Bone marrow (tissue), 2 donors: ENCODE measurements around the gene TMEM119.
"Not testable (repeated sequence)": the region's sequence is repeated elsewhere in the genome, so short reads cannot be mapped to it uniquely, and the experiment has no call there.

Experiments used
- DNase-seq, 2 donors: peaks; one replicate each; lab custom pipeline; 2025; lab: John Stamatoyannopoulos, UW

Gene TMEM119

DNA sequence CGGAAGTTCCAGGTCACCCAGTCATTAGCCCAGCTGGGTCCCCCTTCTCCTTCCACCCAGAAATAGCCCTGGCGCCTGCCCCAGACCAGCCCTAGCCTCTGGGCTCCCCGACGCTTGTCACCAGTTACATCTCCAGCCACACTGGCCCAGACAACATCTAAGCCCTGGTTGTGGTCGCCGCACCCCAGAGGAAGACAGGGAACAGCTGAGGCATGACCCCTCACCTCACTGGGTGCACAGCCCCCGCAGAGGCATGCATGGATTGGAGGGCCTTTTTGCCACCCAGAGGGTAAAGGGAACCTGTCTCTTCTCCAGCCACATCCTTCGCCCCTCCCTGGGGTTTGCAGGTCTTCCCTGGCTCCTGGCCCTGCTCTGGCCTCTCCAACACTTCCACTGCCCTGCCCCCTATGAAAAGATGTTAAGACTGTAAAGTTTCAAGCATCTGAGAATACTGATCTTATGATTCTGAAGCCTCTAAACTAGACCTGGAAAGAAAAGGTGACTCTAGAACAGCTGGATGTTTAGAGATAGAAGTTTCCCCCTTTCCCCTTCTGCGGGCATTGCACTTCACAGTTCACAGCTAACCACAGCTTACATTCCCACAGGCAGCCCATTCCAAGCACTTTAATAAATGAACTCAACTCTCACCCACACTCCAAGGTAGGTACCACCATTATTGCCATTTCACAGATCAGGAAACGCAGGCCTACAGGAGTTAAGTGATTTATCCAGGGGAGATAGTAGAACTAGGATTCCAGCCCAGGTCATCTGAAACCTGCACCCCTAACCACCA is 14.7 kb downstream of the TMEM119 start:
- DNase-seq: no peak

DNA sequence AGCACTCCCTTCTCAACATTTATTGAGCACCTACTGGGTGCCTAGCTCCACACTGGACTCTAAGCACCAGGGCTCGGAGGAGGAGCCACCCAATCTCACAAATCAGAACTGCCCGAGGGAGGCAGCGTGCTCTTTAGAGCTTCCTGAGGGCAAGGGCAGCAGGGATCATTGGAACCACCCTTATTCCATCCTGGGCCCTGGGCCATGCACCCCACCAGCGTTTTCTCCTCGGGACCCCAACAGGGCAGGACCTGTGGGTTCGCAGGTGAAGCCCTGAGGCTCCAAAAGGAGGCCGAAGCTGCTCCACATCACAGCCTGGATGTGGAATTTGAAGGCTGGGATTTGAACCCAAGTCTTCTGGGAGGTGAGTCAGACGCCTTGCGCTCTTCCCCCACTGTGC is 15.4 kb downstream of the TMEM119 start:
- no peak for DNase-seq

DNA sequence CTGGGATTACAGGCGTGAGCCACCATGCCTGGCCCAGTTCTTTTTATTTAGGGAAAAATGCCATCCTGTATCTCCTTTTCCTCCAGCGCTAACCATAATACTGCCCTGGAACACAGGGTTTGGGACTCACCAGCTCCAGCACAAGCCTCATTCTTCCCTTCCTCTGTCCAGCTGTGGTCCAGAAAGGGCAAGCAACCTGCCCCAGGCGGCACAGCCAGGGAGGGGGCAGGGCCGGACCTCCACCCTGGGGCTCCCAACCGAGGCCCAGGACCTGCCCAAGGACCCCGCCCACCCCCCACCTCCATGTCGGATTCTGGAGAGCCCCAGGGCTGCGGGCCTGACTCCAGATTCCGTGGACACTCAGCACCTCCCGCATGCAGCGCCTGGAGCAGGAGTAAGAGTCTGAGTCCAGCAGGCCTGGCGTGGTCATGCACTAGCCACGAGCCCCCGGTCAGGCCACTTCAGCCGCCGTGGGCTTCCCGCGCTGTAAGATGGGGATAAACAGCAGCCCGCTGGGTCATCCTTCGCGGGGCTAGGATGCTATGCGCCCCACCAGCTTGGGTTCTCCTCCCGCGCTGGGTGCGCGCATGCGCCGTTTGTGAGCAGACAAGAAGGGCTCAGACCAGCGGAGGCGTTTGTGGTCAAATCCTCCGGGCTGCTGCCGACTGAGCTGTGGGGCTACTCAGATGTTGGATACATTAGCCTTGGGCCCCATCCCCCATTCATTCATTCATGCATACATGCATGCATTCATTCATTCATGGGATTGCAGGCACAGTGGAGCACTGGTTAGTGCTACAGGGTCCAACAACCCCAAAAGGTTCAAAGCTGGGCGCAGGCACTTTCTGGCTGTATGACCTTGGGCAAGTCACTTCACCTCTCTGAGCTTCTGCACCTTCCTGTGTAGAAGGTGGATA is 16.3 kb downstream of the TMEM119 start:
- no peak for DNase-seq

DNA sequence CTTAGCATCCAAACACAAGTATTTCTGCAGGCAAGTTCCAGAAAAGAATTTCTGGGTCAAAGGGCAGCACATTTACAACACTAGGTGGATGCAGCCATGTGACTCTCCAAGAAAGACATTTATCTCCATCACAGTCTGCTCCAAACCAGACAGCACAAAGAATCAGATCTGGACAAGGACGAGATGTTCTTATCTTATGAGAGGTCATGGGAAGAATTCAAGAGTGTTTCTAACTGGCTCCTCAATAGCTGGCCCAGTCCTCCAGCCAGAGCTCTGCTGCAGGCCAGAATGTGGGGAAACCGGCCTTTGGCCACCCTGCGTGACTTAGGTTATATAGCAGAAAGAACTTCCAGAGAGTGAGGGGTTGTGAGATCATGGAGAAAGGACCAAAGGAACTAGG is 17.4 kb downstream of the TMEM119 start:
- DNase-seq: no peak

DNA sequence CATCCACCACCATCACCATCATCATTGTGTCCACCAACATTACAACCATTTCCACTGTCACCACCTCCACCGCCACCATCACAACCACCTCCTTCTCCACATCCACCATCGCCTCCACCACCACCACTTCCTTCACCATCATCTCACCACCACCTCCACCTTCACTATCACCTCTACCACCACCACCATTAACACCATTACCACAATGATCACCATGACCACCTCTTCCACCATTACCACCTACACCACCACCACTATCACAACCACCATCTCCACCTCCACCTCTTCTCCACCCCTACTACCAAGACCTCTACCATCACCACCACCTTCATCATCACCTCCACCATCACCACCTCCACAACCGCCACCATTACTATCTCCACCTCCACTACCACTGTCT is 19.1 kb downstream of the TMEM119 start:
- no peak for DNase-seq

GRCh38 chr12:108578264-108578663 is 19.6 kb downstream of the TMEM119 start:
- no peak for DNase-seq

GRCh38 chr12:108577458-108577857 is 20.4 kb downstream of the TMEM119 start:
- no peak for DNase-seq

DNA sequence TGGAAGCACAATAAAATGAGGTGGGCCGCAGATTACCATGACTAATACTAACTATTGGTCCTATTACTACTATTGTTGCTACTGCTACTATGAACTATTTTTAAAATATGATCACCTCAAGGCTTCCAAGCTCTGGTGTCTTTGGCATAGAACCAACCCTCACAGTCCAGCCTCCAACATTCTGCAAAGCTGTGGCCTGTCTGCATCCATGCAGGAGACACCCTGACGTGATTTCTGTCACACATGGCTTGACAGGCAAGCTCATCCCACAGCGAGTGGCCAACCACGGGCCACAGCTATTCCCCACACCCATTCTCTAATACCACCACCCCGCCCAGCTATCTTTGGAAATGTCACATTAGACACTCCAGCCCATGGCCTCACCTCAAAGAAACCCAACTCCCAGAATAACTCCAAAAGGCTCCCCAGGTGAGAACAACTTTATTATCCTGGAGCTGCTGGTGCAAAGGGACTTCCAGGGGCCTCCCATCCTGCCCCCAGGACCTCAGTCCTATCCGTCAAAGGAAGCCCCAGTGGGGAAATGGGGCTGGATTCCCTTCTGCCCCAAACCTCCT is 21.1 kb downstream of the TMEM119 start:
- no peak for DNase-seq

DNA sequence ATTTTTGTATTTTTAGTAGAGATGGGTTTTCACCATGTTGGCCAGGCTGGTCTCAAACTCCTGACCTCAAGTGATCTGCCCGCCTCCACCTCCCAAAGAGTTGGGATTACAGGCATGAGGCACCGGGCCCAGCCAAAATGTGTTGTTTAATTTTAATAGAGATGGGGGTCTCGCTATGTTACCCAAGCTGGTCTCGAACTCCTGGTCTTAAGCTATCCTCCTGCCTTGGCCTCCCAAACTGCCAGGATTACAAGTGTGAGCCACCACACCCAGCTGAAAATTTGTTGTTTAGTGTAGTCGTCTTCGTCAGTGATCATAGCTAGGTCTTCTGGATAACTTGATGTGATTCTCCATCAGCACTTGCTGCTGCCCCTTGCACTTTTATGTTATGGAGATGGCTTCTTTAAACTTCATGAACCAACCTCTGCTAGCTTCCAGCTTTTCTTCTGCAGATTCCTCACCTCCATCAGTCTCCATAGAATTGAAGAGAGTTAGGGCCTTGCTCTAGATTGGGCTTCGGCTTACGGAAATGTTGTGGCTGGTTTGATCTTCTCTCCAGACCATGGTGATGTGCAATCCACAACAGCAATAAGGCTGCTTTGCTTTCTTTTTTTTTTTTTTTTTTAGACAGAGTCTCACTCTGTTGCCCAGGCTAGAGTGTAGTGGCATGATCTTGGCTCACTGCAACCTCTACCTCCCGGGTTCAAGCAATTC is 22.5 kb downstream of the TMEM119 start:
- no peak for DNase-seq

DNA sequence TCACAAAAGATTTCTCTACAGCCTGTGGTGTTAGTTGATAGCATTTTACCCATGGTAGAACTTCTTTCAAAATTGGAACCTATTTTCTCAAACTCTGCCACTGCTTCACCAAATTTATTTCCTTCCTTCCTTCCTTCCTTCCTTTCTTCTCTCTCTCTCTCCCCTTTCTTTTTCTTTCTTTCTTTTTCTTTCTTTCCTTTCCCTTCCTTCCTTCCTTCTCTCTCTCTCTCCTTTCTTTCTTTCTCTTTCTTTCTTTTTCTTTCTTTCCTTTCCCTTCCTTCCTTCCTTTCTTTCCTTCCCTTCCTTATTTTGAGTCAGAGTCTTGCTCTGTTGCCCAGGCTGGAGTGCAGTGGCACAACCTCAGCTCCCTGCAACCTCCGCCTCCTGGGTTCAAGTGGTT is 23.6 kb downstream of the TMEM119 start:
- not testable (repeated sequence) for DNase-seq

- DNase-seq: no peak
Observed at GRCh38 chr12:108573317-108573716, 24.6 kb downstream of the TMEM119 start.

GRCh38 chr12:108572166-108572790 is 25.6 kb downstream of the TMEM119 start:
- no peak for DNase-seq

DNA sequence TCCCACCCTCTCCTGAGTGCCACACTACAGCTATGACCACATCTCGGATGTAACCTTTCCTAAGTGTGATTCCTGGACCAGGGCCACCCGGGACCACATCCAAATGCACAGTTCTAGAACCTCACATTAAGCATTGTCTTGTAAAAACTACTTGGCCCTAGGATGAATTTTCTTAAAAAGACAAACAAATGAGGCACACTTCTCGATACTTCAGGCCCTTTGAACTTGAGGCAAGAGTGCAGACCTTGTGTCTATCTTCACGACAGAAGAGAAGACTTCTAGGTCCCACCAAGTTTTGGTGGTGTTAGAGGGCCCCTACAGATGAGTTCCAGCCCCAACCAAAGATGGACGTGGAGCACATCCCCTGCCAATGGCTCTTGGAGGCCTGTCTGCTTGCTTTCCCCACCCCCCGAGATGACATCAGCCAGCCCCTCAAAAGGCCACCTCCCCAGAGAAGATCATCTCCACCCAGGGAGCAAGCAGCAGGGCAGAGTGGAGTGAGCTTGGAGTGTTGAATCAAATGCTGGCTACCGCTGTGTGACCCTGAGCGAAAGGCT is 26.2 kb downstream of the TMEM119 start:
- DNase-seq: no peak

GRCh38 chr12:108570743-108571608 is 26.9 kb downstream of the TMEM119 start:
- peak in 1 of 2 donors; percentile 18 for DNase-seq

DNA sequence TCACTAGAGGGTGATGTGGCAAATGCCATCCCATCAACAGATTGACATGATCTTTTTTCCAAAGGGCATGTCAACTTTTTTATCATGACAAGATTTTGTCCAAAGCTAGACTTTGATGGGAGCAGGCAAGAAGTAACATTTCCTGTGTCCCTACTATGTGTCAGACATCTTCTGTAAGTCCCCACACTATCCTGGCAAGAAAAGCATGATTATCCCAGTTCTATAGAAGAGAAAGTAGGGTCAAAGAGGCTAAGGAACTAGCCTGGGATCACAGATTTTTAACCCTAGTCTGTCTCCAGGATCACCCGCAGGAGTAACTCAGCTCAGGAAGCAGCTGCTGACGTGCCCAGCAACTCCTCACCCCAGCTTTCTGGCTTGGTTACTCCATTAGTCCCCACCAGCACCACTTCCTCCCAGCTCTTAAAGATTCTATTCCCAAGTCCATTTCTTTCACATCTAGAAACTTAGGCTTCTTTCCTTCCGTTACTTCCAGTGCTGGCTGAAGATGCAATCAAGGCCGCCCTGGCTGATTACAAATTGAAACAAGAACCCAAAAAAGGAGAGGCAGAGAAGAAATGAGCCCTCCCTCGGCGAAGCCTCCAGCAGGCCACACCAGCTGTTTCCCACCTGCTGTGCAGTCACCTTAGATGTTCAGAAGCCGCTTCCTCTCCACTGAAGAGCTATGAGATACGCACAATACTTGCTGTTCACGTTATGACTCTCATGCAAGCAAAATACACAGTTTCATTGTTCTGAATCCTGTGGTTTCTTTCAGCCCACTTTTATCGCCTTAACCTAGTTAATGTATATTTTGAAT is 29.3 kb downstream of the TMEM119 start:
- no peak for DNase-seq

DNA sequence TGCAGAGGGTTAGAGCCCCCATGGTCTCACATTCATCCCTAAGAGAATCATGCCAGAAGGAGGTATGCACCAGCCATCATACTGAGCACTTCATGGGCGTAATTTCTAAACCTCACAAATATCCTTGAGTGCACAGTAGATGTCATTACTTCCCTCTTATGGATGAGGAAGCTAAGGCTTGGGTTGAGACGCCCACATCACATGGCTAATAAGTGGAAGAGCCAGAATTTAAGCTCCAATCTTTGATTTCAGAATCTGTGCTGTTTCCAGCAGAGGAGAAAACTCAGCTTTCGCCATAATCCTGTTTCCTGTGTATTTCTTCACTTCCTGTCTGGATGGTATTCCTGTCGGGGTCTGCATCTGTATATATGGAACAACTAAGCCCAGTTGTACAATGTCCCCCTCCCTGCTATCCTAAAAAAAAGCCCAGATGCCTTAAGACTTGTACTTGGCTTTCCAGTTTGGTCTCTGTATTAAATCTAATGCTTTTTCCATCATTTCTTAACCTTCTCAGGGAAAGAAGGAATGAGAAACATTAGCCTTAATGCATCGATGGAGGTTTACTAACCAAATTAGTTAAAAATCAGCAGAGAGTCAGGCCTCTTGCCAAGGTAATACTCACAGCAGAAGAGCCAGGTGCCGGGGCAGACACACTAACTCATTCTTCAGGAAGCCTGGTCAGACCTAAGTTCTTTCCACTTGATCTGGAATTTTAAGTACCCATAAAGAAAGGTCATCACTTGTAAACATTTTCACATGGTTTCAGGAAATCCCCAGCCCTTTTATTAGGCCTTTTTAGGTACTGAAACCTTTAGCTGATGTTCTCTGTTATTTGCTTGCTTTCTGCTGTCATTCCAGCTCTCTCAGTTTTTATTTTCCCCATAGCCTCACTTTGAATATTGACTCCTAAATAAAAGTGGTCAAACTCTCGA is 30.2 kb downstream of the TMEM119 start:
- DNase-seq: no peak

- no peak for DNase-seq
Observed at GRCh38 chr12:108566452-108566851, 31.4 kb downstream of the TMEM119 start.

DNA sequence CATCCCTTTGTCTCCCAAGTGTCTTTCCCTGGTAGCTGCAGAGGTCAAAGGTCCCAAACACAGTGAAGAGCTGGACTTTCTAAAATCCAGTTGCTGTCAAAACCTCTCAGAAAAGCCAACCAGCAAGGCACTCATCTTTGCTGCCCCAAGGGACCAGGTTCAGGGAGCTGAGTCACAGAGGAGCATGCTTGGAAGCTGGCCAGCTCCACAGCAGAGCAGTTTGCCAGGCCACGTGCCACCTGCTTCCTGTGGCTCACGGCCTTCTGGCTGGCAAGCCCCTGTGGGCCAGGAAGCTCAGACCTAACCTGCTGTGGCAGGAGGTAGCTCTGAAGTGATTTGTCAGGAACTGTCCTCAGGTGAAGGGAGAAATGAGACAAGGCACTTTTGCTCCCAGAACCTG is 31.9 kb downstream of the TMEM119 start:
- DNase-seq: peak in 1 of 2 donors; percentile 76
